ENCODE measurements around the gene CAPN10.

DNA sequence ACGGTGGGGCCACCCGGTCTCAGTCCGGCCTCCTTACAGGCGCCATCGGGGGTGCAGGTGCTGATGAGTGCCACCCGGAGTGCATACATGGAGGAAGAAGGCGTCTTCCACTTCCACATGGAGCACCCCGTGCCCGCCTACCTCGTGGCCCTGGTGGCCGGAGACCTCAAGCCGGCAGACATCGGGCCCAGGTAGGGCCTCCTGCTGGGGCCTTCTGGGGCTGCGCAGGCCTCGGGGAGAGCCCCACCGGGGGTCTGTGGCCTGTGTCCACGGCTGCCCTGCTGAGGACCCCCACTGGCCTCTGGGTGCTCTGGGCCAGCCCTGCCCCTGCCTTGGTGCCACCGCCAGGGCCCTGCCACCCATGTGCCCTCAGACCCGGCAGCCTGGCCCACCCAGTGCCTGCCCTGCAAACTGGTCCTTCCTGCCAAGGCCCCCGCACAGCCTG lies 13.4 kb upstream of the CAPN10 start:
- TF ChIP-seq, protein P1, sequence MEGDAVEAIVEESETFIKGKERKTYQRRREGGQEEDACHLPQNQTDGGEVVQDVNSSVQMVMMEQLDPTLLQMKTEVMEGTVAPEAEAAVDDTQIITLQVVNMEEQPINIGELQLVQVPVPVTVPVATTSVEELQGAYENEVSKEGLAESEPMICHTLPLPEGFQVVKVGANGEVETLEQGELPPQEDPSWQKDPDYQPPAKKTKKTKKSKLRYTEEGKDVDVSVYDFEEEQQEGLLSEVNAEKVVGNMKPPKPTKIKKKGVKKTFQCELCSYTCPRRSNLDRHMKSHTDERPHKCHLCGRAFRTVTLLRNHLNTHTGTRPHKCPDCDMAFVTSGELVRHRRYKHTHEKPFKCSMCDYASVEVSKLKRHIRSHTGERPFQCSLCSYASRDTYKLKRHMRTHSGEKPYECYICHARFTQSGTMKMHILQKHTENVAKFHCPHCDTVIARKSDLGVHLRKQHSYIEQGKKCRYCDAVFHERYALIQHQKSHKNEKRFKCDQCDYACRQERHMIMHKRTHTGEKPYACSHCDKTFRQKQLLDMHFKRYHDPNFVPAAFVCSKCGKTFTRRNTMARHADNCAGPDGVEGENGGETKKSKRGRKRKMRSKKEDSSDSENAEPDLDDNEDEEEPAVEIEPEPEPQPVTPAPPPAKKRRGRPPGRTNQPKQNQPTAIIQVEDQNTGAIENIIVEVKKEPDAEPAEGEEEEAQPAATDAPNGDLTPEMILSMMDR (IDR thresholded peaks at IDR 0.05): no peak
- no peak for TF ChIP-seq POLR2A (IDR thresholded peaks at IDR 0.05)
- no peak for TF ChIP-seq EP300 (IDR thresholded peaks at IDR 0.05; ENCODE audit: low read depth)
